ENCODE measurements around the gene NSD2. TPM values are rescaled to one million over a fixed set of nuclear protein-coding genes. Genes with fewer than 3 reads are reported as not detected.

The NSD2 gene
- total and polyA plus RNA-seq, 9 of the 15 experiments (the other 6 are each of a cell fraction or from before 2014, with no cell fraction given), result 6.4 to 126 (median 58.8) TPM

- TF ChIP-seq MYNN (IDR thresholded peaks at IDR 0.05) (no peak), MYNN (CRISPR knock-in tag; IDR thresholded peaks at IDR 0.05) (no peak), FOXJ3 (CRISPR knock-in tag; IDR thresholded peaks at IDR 0.05) (no peak), SREBF2 (CRISPR knock-in tag; IDR thresholded peaks at IDR 0.05) (no peak), SMARCC2 (IDR thresholded peaks at IDR 0.05; ENCODE audit: low read depth) (no peak), ILK (tag; IDR thresholded peaks at IDR 0.05; ENCODE audit: borderline replicate concordance, low read depth) (no peak), RBFOX2 (IDR thresholded peaks at IDR 0.05; ENCODE audit: low read depth, low read length) (peak; percentile 90), KLF13 (tag; IDR thresholded peaks at IDR 0.05; ENCODE audit: borderline replicate concordance, low read depth) (peak; percentile 54; the same call in 1 of the 2 replicates), HBP1 (CRISPR knock-in tag; IDR thresholded peaks at IDR 0.05) (no peak), LCOR (CRISPR knock-in tag; IDR thresholded peaks at IDR 0.05) (peak; percentile 85; the same call in 1 of the 2 replicates), CCNT2 (IDR thresholded peaks at IDR 0.05; ENCODE audit: borderline replicate concordance, extremely low read depth, insufficient read length, low read depth, low read length) (peak; percentile 78), MXI1 (IDR thresholded peaks at IDR 0.05; ENCODE audit: low read depth, low read length) (no peak; the same call in 1 of the 2 replicates), ZNF780A (CRISPR knock-in tag; IDR thresholded peaks at IDR 0.05) (no peak), E2F6 (IDR thresholded peaks at IDR 0.05; ENCODE audit: borderline replicate concordance in 1 of 2, extremely low read depth in 1 of 2, insufficient read depth in 1 of 2, insufficient read length in 1 of 2, low read depth in 1 of 2, low read length in 1 of 2, poor library complexity in 1 of 2, severe bottlenecking in 1 of 2) (peak; percentile 61 to 74), MYC (IDR thresholded peaks at IDR 0.05; ENCODE audit: low read depth, low read length) (peak; percentile 81; the same call in 1 of the 2 replicates), MYC (CRISPR knock-in tag; IDR thresholded peaks at IDR 0.05; ENCODE audit: borderline replicate concordance, low read depth) (peak; percentile 85; the same call in 1 of the 2 replicates), MTA1 (IDR thresholded peaks at IDR 0.05; ENCODE audit: borderline replicate concordance) (peak; percentile 81), SMARCA5 (IDR thresholded peaks at IDR 0.05) (no peak), U2AF1 (optimal IDR thresholded peaks at IDR 0.05; ENCODE audit: low read depth, low read length) (peak; percentile 25), ZNF583 (CRISPR knock-in tag; IDR thresholded peaks at IDR 0.05) (no peak), TEAD2 (tag; IDR thresholded peaks at IDR 0.05) (no peak), ARNT (IDR thresholded peaks at IDR 0.05) (no peak)
These were observed 14.9 kb upstream of the NSD2 start, which contains the start of gene LETM1 (continued) for GRCh38 chr4:1856071-1856942.

Measured in K562 (cell line).